Measurements from ENCODE around the gene SBNO2. TPM values are rescaled to one million over a fixed set of nuclear protein-coding genes. Genes with fewer than 3 reads are reported as not detected.

The SBNO2 gene
- total and polyA plus RNA-seq, 9 of the 15 experiments (the other 6 are each of a cell fraction or from before 2014, with no cell fraction given): 0.01 to 46.2 (median 6.7) TPM

DNA sequence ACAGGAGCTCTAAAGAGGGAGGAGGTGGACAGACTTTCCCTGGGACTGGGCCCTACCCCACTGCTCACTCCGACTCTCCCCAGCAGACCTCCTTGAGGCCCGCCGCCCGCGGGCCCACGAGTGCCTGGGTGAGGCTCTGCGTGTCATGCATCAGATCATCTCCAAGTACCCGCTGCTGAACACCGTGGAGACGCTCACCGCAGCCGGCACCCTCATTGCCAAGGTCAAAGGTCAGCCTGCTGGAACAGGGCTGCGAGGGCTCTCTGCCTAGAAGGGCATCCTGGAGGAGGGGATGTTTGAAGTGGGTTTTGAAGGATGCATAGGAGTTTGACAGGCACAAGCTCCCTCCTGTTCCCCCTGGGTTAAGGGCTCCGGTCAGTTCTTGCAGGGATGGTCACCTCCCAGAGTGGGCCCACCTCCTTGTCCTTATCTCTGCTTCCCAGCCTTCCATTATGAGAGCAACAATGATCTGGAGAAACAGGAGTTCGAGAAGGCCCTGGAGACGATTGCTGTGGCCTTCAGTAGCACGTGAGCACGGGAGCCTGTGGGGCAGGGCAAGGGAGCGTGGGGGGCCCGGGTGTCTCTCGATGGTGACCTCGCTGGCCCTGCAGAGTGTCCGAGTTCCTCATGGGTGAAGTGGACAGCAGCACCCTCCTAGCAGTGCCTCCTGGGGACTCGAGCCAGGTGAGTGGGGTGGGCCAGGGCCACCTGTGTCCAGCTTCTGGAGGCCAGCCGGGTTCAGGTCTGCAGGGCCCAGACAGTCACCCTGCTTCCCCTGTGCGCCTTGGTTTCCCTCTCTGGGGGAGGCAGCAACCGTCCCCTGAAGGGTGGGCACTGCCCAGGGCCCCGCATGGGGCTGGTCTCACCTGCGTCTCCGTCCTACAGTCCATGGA lies 100.8 kb downstream of the SBNO2 start (continued):
- TF ChIP-seq TCF15 (CRISPR knock-in tag; IDR thresholded peaks at IDR 0.05) (no peak), NR2C1 (IDR thresholded peaks at IDR 0.05) (peak; percentile 91), NR2C1 (tag; IDR thresholded peaks at IDR 0.05) (peak; percentile 93), TEAD4 (IDR thresholded peaks at IDR 0.05; ENCODE audit: low read length) (peak; percentile 61), TEAD4 (CRISPR knock-in tag; IDR thresholded peaks at IDR 0.05; ENCODE audit: borderline replicate concordance) (no peak), BCOR (IDR thresholded peaks at IDR 0.05) (no peak), NELFE (IDR thresholded peaks at IDR 0.05; ENCODE audit: insufficient read depth, insufficient read length) (no peak), MITF (IDR thresholded peaks at IDR 0.05) (peak; percentile 35; the same call in 1 of the 2 replicates), NEUROD1 (IDR thresholded peaks at IDR 0.05; ENCODE audit: borderline replicate concordance, low read depth, low read length, partially characterized antibody) (peak; percentile 16), POLR2AphosphoS2 (IDR thresholded peaks at IDR 0.05; ENCODE audit: low read length) (no peak), RAD51 (IDR thresholded peaks at IDR 0.05; ENCODE audit: borderline replicate concordance, low read depth) (no peak), KAT2B (IDR thresholded peaks at IDR 0.05; ENCODE audit: low read depth, low read length) (no peak), ZKSCAN1 (IDR thresholded peaks at IDR 0.05; ENCODE audit: low read depth, low read length) (no peak), TGIF2 (CRISPR knock-in tag; IDR thresholded peaks at IDR 0.05) (no peak), CHD1 (IDR thresholded peaks at IDR 0.05; ENCODE audit: low read length) (no peak), MTA3 (IDR thresholded peaks at IDR 0.05; ENCODE audit: borderline replicate concordance) (no peak), GATAD2B (IDR thresholded peaks at IDR 0.05; ENCODE audit: borderline replicate concordance) (no peak), MTA1 (IDR thresholded peaks at IDR 0.05; ENCODE audit: borderline replicate concordance) (no peak), PTTG1 (tag; IDR thresholded peaks at IDR 0.05; ENCODE audit: low read depth) (no peak), CTCF (IDR thresholded peaks at IDR 0.05 in 2 of 3, conservative IDR thresholded peaks at IDR 0.05 in 1 of 3; ENCODE audit: insufficient read depth in 2 of 3, low read depth in 1 of 3, low read length in 3 of 3) (no peak), SAP30 (IDR thresholded peaks at IDR 0.05; ENCODE audit: borderline replicate concordance, insufficient read depth, low read depth, low read length, poor library complexity, severe bottlenecking) (peak; percentile 22), E2F3 (CRISPR knock-in tag; IDR thresholded peaks at IDR 0.05) (no peak), EHMT2 (IDR thresholded peaks at IDR 0.05) (no peak)
- TF ChIP-seq, protein P1, sequence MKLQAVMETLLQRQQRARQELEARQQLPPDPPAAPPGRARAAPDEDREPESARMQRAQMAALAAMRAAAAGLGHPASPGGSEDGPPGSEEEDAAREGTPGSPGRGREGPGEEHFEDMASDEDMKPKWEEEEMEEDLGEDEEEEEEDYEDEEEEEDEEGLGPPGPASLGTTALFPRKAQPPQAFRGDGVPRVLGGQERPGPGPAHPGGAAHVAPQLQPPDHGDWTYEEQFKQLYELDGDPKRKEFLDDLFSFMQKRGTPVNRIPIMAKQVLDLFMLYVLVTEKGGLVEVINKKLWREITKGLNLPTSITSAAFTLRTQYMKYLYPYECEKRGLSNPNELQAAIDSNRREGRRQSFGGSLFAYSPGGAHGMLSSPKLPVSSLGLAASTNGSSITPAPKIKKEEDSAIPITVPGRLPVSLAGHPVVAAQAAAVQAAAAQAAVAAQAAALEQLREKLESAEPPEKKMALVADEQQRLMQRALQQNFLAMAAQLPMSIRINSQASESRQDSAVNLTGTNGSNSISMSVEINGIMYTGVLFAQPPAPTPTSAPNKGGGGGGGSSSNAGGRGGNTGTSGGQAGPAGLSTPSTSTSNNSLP (IDR thresholded peaks at IDR 0.05; ENCODE audit: borderline replicate concordance, low read depth, low read length): no peak
